Stomach (tissue), 9 donors: Measurements from ENCODE around the gene PTPN14. TPM values are rescaled to one million over a fixed set of nuclear protein-coding genes. Genes with fewer than 3 reads are reported as not detected.

ENCODE experiments used
- DNase-seq, 2 donors: peaks; one replicate each; pipeline versions ENCODE4 v3.0.0 to v3.0.0-alpha.2; 2013 to 2019
- H3K27ac ChIP-seq, 5 donors: fragments of 200-600 bp in 4 of 5; sonication (generic) in 4 of 5; one replicate each; pipeline ENCODE4 v1.5.1; 2013 to 2019; ENCODE audit warnings: mild to moderate bottlenecking in 1 of 5, moderate library complexity in 1 of 5
- H3K27me3 ChIP-seq, 3 donors: fragments of 200-600 bp; sonication (generic); one replicate each; pipeline ENCODE4 v1.5.1; 2017 to 2019; ENCODE audit warnings: mixed run types in 1 of 3
- H3K36me3 ChIP-seq, 4 donors: fragments of 200-600 bp; sonication (generic); 1 replicate in 3 of 4; 2 replicates in 1 of 4; pipeline ENCODE4 v1.5.1; 2016 to 2019
- H3K4me1 ChIP-seq, 4 donors: fragments of 200-600 bp; sonication (generic); one replicate each; pipeline ENCODE4 v1.5.1; 2016 to 2019
- H3K4me3 ChIP-seq, 4 donors: fragments of 200-600 bp; sonication (generic) in 3 of 4; one replicate each; pipeline ENCODE4 v1.5.1; 2016 to 2019; ENCODE audit warnings: mild to moderate bottlenecking in 1 of 4
- H3K9me3 ChIP-seq, 4 donors: fragments of 200-600 bp; sonication (generic); one replicate each; pipeline ENCODE4 v1.5.1; 2016 to 2019
- EP300 ChIP-seq: sonication (generic); formaldehyde crosslinking; IDR thresholded peaks from one replicate; pipeline ENCODE4 v1.6.1; 2017; ENCODE audit warnings: antibody characterized with exemption
- POLR2A ChIP-seq, 4 donors: fragments of 450-650 bp; IDR thresholded peaks; one replicate each; pipeline ENCODE4 v1.6.1; 2016; ENCODE audit warnings: antibody characterized with exemption in 4 of 4, control low read depth in 2 of 4, mild to moderate bottlenecking in 1 of 4, moderate library complexity in 1 of 4
- POLR2AphosphoS5 ChIP-seq, 3 donors: sonication (generic); formaldehyde crosslinking; IDR thresholded peaks; one replicate each; pipeline ENCODE4 v1.6.1; 2016; ENCODE audit warnings: antibody characterized with exemption in 3 of 3
- WGBS, 5 donors: extraction: QIAGEN DNeasy Blood & Tissue Kit in 3 of 5; methylation state at CpG; one replicate each; pipeline versions ENCODE4 v1.1.5 to v1.1.7; 2013 to 2018; 5-methylcytosine and 5-hydroxymethylcytosine counted together
- intact Hi-C: fragments of 100-400 bp; cut with DNase I; formaldehyde crosslinking; loops from one replicate; pipeline ENCODE4 v1.15.1; 2023; ENCODE audit warnings: low total_unique reads
- polyA plus RNA-seq, 3 donors: library from polyadenylated mRNA; stranded (reverse); fragments of 200-250 nt; gene quantifications; one replicate each; pipeline ENCODE4 v1.2.3, GENCODE V29; 2013
- total RNA-seq, 5 donors: library from RNA; depleted of rRNA; stranded (reverse); fragments of >200 nt; gene quantifications; one replicate each; pipeline versions ENCODE4 v1.1.0 to v1.2.3, GENCODE V29; 2014 to 2016
- TF ChIP-seq, protein P1 (sequence below), 7 experiments: fragments of 450-650 bp in 4 of 7; fragments of 200-600 bp in 3 of 7; sonication (generic) in 3 of 7; IDR thresholded peaks; one replicate each; pipeline ENCODE4 v1.5.1; 2016 to 2019; ENCODE audit warnings: antibody characterized with exemption in 7 of 7, control low read depth in 2 of 7, mild to moderate bottlenecking in 1 of 7
- donor health status: healthy with polysubstance abuse.
- donor health status: Bipolar disorder and iron deficiency.
- donor health status: healthy.

The PTPN14 gene
- total and polyA plus RNA-seq, 8 donors: 1.7 to 44.6 (median 9.8) TPM

DNA sequence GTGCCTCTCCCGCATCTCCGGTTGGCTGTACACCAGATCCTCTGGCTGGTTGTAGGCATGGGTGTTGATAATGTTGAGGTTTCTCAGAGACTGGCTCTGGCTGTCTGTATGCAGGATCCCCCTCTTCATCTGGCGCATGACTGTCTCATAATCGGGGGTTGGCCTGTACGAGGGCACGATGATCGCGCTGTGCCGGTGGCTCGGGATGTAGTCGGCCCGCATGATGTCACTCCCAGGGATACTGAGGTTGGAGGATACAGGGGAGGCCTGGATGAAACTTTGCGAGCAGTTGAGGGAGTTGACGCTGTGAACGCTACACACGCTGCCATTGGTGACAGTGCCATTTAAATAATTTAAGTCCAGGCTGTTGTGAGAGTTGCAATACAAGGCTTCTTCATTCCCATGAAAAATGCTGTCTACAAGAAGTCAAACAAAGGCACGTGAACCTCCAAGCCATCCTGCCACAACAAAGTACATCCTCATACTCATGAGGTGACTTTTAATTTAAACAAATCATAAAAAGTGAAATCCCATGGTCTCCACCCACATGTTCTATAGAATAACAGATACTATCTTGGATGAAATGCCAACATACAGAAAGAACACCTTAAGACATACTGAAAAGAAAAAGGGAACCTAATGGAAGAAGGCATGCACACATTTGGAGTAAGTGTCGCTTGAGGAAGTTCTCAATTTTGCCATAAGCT is 166.9 kb downstream of the PTPN14 start:
- Histone ChIP-seq H3K27me3 (no peaks in the 10 kb centered on the region), H3K4me1 (no peaks in the 10 kb centered on the region), H3K9me3 (no peaks in the 10 kb centered on the region), H3K27ac (no peak overlapping the region), H3K4me3 (no peak overlapping the region), H3K36me3 (peaks cover 14 to 69% (median 47%) of the 10 kb centered on the region in 4 donors)
- intact Hi-C loops: no loop called here
- TF ChIP-seq POLR2A (IDR thresholded peaks at IDR 0.05) (no peak), POLR2AphosphoS5 (IDR thresholded peaks at IDR 0.05) (no peak), EP300 (no peak)
- no peak for DNase-seq
- 95 to 97% (median 96%) methylated on average over 17 to 18 of the region's 18 CpGs for WGBS, 5 donors

DNA sequence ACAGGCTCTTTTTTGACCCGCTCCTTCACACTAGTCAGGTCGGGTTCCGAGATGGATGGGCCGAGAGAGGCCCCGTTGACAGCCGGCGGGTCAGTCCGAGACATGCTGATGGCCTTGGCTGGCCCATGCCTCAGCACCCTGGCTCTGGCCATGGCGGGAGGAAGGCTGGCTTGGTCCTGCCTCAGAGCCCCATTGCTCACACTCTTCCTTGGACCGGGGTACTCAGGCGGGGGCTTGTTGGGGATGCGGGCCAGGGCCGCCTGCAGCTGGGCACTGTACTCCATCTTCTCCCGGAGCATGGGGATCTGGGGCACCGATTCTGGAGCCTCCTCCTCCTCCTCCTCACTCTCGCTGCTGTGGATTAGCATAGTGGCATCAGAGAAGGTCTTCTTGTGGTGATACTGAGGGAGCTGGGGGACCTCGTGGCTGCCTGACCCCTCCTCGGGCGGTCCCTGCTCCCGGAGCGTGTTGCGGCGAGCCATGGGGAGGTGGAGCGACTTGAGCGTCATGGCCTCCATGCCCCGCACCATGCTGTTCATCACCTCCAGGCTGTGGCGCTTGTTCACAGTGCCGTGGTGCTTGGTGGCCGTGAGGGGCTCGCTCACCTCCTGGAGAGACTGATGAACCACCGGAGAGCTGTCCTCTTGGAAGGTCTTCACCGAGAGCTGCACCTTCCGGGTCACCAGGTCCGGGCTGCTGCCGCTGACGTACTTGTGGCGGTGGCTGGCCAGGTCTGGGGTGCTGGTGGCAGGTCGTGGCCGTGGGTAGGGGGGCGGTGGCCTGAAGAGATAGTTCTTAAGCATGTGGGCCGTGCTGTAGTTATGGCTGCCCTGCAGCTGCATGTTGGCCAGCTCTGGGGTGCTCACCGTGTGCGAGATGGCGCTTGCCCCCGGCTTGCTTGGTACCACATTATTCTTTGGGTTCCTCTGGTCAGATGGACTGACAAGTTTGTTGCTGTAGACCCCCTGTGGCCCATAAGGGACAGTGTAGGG is 167.7 kb downstream of the PTPN14 start:
- Histone ChIP-seq H3K9me3 (no peaks in the 10 kb centered on the region), H3K36me3 (peaks cover 14 to 78% (median 52%) of the 10 kb centered on the region in 4 donors), H3K4me3 (no peak overlapping the region), H3K27me3 (no peaks in the 10 kb centered on the region), H3K4me1 (no peaks in the 10 kb centered on the region), H3K27ac (no peak overlapping the region)
- TF ChIP-seq POLR2A (IDR thresholded peaks at IDR 0.05) (no peak), POLR2AphosphoS5 (IDR thresholded peaks at IDR 0.05) (no peak), EP300 (no peak)
- TF ChIP-seq, protein P1, sequence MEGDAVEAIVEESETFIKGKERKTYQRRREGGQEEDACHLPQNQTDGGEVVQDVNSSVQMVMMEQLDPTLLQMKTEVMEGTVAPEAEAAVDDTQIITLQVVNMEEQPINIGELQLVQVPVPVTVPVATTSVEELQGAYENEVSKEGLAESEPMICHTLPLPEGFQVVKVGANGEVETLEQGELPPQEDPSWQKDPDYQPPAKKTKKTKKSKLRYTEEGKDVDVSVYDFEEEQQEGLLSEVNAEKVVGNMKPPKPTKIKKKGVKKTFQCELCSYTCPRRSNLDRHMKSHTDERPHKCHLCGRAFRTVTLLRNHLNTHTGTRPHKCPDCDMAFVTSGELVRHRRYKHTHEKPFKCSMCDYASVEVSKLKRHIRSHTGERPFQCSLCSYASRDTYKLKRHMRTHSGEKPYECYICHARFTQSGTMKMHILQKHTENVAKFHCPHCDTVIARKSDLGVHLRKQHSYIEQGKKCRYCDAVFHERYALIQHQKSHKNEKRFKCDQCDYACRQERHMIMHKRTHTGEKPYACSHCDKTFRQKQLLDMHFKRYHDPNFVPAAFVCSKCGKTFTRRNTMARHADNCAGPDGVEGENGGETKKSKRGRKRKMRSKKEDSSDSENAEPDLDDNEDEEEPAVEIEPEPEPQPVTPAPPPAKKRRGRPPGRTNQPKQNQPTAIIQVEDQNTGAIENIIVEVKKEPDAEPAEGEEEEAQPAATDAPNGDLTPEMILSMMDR (IDR thresholded peaks at IDR 0.05): no peak
- intact Hi-C loops: no loop called here
- no peak for DNase-seq
- 92 to 97% (median 96%) methylated on average over 30 to 45 of the region's 45 CpGs for WGBS, 5 donors

- no peaks in the 10 kb centered on the region for H3K27me3 ChIP-seq
- H3K36me3 ChIP-seq: peaks cover 10 to 75% (median 46%) of the 10 kb centered on the region in 4 donors
- H3K9me3 ChIP-seq: no peaks in the 10 kb centered on the region
- intact Hi-C loops: no loop called here
- no peak for DNase-seq
- no peaks in the 10 kb centered on the region for H3K4me1 ChIP-seq
- WGBS, 5 donors: 59 to 79% (median 67%) methylated on average over 1 of the region's 1 CpG
- no peak for TF ChIP-seq POLR2A (IDR thresholded peaks at IDR 0.05)
- no peak for TF ChIP-seq EP300
- TF ChIP-seq, protein P1 (IDR thresholded peaks at IDR 0.05): no peak
- TF ChIP-seq POLR2AphosphoS5 (IDR thresholded peaks at IDR 0.05): no peak
- no peak overlapping the region for H3K4me3 ChIP-seq
- no peak overlapping the region for H3K27ac ChIP-seq
Measured at GRCh38 chr1:214380986-214381695, 170.3 kb downstream of the PTPN14 start.

GRCh38 chr1:214380396-214380795 is 171.0 kb downstream of the PTPN14 start:
- Histone ChIP-seq H3K36me3 (peaks cover 10 to 72% (median 48%) of the 10 kb centered on the region in 4 donors), H3K4me3 (no peak overlapping the region), H3K27ac (peak overlapping the region in 1 of 5 donors; percentile 3), H3K9me3 (no peaks in the 10 kb centered on the region), H3K27me3 (no peaks in the 10 kb centered on the region), H3K4me1 (no peaks in the 10 kb centered on the region)
- TF ChIP-seq, protein P1 (IDR thresholded peaks at IDR 0.05): no peak
- TF ChIP-seq POLR2AphosphoS5 (IDR thresholded peaks at IDR 0.05) (no peak), POLR2A (IDR thresholded peaks at IDR 0.05) (no peak), EP300 (no peak)
- intact Hi-C loops: no loop called here
- peak in 1 of 2 donors; percentile 23 for DNase-seq
- WGBS, 5 donors: 74 to 92% (median 80%) methylated on average over 3 of the region's 3 CpGs
